NCI-H2227 (cell line): ENCODE results near the gene E4F1.
A peak's percentile ranks its signal among the peaks of the same experiment; 100 is the strongest.
"Not testable (repeated sequence)": the region's sequence is repeated elsewhere in the genome, so short reads cannot be mapped to it uniquely, and the experiment has no call there.

Source experiments
- DNase-seq: peaks from one replicate; lab custom pipeline; 2025; ENCODE audit not compliant: unreplicated experiment; lab: John Stamatoyannopoulos, UW

The E4F1 gene

DNA sequence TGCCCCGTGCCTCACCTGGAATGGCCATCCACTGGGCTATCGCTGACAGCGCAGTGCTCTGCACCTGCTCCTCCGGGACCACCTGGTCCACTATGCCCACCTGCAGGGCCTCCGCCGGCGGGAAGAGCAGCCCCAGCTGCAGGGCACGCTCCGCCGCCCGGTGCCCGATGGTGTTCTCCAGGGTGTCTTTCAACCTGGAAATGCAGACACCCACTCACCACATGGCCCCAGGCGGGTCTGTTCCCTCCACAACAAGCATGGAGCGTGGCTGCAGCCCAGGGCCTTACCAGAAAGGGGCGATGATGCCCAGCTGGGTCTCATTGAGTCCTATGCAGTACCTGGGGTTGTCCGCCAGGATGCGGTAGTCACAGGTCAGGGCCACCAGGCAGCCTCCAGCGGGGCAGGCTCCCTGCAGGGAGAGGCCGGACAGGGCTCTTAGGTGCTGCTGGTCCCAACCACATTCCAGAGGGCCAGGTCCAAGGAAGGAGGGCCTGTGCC is 19.7 kb downstream of the E4F1 start:
- DNase-seq: no peak

GRCh38 chr16:2243781-2244180 is 20.4 kb downstream of the E4F1 start:
- no peak for DNase-seq

DNA sequence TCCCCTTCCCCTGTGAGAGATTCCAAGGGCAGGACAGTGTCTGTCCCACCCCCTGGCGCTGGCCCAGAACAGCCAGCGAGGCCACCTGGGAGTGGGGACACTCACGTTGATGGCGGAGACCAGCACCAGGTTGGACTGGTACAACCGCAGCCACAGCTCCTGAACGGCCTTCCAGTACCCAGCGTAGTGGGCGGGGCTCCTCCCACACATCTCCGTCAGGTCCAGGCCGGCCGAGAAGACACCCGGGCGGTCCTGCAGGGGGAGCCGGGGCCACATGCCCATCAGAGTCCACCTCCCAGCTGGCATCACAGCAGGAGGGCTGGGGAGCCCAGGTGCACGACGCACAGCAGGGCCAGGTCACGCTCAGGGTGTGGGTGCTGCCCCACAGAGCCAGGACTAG is 20.9 kb downstream of the E4F1 start:
- DNase-seq: no peak

DNA sequence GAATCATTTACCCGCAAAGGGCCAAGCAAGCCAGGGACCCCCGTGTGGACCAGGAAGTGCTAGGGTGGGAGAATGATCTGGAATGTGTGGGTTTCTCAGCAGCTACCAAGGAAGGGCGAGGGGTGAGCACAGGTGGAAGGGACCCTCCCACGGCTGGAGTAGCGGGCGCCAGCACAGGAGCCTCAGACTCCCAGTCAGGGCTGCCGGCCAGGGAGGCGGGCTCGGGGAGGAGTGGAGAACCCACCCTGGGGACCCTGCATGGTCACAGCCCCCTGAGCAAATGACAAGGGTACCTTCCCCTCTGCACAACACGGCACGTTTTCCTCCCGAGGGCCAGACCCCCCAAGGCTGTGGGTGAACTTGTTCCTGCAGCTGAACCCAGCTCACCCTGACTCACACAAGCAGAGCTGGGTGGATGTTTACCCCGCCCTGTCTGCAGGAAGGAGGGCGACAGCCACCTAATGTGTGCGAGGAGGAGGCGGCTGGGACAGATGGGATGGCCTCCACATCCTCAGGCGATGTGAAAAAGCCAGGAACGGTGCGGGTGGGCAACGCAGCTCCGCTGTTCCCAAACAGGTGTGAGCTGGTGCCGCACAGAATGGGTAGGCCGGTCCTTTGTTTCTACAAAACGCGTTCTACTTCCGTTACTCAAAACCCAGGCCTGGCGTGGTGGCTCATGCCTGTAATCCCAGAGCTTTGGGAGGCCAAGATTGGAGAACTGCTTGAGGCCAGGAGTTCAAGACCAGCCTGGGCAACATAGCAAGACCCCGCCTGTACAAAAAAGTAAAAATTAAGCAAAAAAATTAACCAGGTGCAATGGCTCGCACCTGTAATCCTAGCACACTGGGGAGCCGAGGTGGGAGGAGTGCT is 21.8 kb downstream of the E4F1 start:
- no peak for DNase-seq

- DNase-seq: no peak
These were observed 23.0 kb downstream of the E4F1 start for GRCh38 chr16:2246301-2246885.

GRCh38 chr16:2250652-2251295 is 27.4 kb downstream of the E4F1 start:
- peak; percentile 52 for DNase-seq

- DNase-seq: peak; percentile 93
These were observed 28.1 kb downstream of the E4F1 start, which contains the start of gene ECI1 for GRCh38 chr16:2251296-2252111. ECI1 (minus strand) TSS chr16:2251587; CDS start chr16:2251566, 21 bp downstream.

- no peak for DNase-seq
These were observed 29.4 kb downstream of the E4F1 start for GRCh38 chr16:2252806-2253148.

DNA sequence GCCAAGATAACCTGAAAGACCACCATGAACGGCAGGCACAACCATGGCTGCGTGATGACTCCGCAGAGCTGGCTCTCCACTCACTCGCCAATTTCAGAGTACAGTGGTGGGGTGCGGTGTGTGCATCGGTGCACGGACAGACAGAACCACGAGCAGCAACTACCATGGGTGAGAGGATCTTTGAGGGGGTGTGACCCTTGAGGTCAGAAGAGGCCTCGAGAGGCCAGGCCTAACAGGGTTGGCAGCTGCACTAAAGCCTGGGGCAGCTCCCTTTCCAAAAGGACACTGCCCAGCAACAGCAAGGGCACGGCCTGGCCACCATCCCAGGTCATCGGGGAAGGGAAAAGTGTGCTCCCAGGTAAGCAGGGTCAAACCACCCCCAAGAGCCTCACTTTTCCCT is 29.9 kb downstream of the E4F1 start:
- DNase-seq: no peak

DNA sequence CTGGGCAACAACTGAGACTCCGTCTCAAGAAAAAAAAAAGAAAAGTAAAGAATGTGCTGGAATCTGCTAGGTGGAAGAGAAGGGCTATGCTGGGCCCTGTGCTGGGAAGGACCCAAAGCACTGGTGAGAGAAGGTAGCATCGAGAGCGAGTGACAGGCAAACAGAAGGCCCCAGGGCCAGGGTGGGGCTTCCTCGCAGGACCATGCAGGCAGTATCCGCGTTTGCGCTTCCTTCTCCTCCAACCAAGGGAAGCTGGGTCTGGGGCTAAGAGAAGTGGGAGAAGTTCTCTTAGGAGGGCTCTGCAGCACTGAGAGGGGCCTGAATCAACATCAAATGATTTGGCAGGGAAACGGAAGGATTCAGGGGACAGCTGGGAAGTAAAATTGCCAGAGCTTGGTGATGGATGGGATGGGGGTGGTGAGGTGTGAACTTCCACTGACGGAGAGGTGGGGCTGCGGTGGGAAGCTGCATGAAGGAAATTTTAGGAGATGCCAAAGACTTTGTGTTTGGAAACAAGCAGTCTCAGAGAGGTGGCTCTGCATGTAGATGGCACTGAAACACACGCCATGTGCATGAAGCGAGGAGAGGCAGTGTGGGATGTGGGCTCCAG is 33.2 kb downstream of the E4F1 start:
- DNase-seq: no peak

- DNase-seq: no peak
These were observed 34.3 kb downstream of the E4F1 start for GRCh38 chr16:2257726-2258125.

GRCh38 chr16:2258530-2258929 is 35.1 kb downstream of the E4F1 start:
- not testable (repeated sequence) for DNase-seq

- DNase-seq: no peak
These were observed 36.9 kb downstream of the E4F1 start for GRCh38 chr16:2260250-2260649.

- DNase-seq: not testable (repeated sequence)
These were observed 39.6 kb downstream of the E4F1 start for GRCh38 chr16:2263026-2263425.

- not testable (repeated sequence) for DNase-seq
These were observed 43.5 kb downstream of the E4F1 start for GRCh38 chr16:2266887-2267286.

DNA sequence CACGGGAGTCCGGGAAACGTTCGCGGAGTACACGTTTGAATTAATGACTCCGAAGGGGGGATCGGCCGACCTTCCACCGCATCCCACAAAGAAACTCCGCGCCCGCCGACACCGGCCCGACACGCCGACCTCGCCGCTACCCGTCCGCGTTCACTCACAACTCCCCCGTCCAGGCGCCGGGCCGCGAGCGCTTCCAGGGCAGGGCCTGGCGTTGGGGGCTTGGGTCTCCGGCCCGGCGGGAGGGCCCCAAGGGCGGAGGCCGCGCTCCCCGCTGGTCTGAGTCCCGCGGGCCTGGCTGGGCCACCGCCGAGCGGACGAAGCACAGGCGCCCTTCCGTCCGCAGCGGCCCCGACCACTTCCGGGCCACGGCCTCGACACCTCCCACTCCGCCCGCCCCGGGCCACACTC is 44.1 kb downstream of the E4F1 start:
- DNase-seq: not testable (repeated sequence)

DNA sequence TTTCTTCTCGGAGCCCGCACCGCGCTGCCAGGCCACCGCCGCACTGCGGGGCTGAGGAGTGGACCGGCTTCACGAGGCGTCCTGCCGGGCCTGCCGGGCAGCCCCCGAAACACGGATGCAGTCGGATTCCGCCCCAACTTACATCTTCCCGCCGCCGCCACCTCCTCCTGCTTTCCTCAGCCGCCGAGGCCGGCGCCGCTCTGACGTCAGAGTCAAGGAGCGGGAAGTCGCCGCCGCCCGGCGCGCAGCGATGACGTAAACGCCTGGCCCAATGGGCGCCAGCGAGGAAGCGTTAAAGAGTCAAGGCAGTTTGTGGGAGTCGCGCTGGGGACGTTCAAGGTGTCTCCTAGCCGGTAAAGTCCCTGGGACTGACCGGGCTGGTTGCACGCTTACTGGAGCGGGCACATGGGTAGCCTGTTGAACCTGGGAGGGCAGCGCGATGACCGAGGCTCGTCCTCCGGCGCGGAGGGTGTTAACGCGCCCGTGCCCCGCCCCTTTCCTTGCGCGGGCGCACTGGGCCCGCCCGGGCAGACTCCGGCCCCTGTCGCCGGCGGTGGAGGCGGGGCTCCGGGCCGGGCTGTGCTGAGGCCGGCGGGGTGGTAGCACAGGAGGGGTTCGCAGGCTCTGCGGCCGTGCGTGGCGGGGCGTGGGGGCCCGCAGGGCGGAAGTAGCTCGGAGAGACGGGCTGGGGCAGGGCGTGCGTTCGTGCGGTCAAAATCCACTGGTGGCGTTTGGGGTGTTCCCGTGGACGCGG is 44.7 kb downstream of the E4F1 start, which contains the start of gene RNPS1:
RNPS1 (minus strand) TSS at position 214 of the 754 bp plus-strand sequence. CDS start 3,483 bp downstream, outside the sequence.
- peak; percentile 98 for DNase-seq

GRCh38 chr16:2270070-2270462 is 46.7 kb downstream of the E4F1 start:
- DNase-seq: no peak

GRCh38 chr16:2270588-2271470 is 47.4 kb downstream of the E4F1 start:
- peak; percentile 26 for DNase-seq
